ENCODE results near the gene FOXP4. TPM values are rescaled to one million over a fixed set of nuclear protein-coding genes. Genes with fewer than 3 reads are reported as not detected.

The FOXP4 gene
- polyA plus RNA-seq, 2 of the 4 experiments (the other 2 are of a cell fraction): 2.6 to 14.2 TPM

DNA sequence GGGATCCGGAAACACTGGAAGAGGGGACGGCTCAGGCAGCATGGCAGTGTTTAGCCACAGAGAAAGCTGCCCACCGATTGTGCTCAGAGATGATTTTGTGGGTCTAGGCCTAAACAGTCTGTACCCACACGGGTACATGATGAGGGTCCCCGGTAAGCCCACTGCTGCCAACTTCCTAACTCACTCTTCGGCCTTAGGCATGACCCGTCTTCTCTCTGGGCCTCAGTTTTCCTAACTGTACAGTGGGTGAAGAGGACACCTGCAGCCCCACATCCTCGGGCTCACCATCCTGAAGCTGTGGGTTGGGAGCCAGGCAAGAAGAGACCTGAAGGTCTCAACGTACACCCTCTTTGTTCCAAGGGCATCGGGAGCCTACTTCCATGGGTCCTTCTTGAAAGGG, 6.5 kb downstream of the FOXP4 start:
- peaks cover 24% of the 10 kb centered on the region for H3K4me1 ChIP-seq
- POLR2A ChIA-PET: no interaction called here
- H3K4me2 ChIP-seq: peak overlapping the region; percentile 57; the same call in 2 of the 3 replicates
- H3K9me3 ChIP-seq: no peaks in the 10 kb centered on the region
- WGBS (ENCODE audit: missing lambda C conversion rate): 90% methylated on average over 10 of the region's 10 CpGs
- no peak for FAIRE-seq
- no peak for ATAC-seq
- no peak overlapping the region for H3K4me3 ChIP-seq
- CTCF ChIA-PET: interaction anchor here (0.9 to 1.1 kb wide), 3 partner anchors 35 to 137 kb away, joined by 3 to 4 read pairs (median 3); no protein-coding TSS in a partner anchor
- H3K27ac ChIP-seq: no peak overlapping the region
- DNase-seq (ENCODE audit: low read depth in 1 of 2, low spot score in 1 of 2): no peak
- TF ChIP-seq CBX2 (IDR thresholded peaks at IDR 0.05; ENCODE audit: borderline replicate concordance, low read depth) (no peak), ESRRA (IDR thresholded peaks at IDR 0.05; ENCODE audit: borderline replicate concordance, low read length) (no peak), BHLHE40 (IDR thresholded peaks at IDR 0.05; ENCODE audit: low read depth, low read length) (no peak)

GRCh38 chr6:41553405-41553999, 7.3 kb downstream of the FOXP4 start:
- peak overlapping the region in 1 of 2 experiments; percentile 57; a peak in 4 of 6 replicates for H3K27ac ChIP-seq
- ATAC-seq (no peak), FAIRE-seq (no peak), DNase-seq (ENCODE audit: low read depth in 1 of 2, low spot score in 1 of 2) (no peak)
- TF ChIP-seq HOXB5 (CRISPR knock-in tag; IDR thresholded peaks at IDR 0.05): no peak
- no peak for TF ChIP-seq CEBPB (IDR thresholded peaks at IDR 0.05)
- TF ChIP-seq, protein P1, sequence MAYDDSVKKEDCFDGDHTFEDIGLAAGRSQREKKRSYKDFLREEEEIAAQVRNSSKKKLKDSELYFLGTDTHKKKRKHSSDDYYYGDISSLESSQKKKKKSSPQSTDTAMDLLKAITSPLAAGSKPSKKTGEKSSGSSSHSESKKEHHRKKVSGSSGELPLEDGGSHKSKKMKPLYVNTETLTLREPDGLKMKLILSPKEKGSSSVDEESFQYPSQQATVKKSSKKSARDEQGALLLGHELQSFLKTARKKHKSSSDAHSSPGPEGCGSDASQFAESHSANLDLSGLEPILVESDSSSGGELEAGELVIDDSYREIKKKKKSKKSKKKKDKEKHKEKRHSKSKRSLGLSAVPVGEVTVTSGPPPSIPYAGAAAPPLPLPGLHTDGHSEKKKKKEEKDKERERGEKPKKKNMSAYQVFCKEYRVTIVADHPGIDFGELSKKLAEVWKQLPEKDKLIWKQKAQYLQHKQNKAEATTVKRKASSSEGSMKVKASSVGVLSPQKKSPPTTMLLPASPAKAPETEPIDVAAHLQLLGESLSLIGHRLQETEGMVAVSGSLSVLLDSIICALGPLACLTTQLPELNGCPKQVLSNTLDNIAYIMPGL (CRISPR knock-in tag; IDR thresholded peaks at IDR 0.05; ENCODE audit: borderline replicate concordance): no peak
- no peak for TF ChIP-seq BHLHE40 (IDR thresholded peaks at IDR 0.05; ENCODE audit: low read depth, low read length)
- no peak for TF ChIP-seq CBX2 (IDR thresholded peaks at IDR 0.05; ENCODE audit: borderline replicate concordance, low read depth)
- TF ChIP-seq RNF2 (IDR thresholded peaks at IDR 0.05; ENCODE audit: borderline replicate concordance, low read depth): no peak
- TF ChIP-seq EHF (CRISPR knock-in tag; IDR thresholded peaks at IDR 0.05): no peak
- TF ChIP-seq, protein P2, sequence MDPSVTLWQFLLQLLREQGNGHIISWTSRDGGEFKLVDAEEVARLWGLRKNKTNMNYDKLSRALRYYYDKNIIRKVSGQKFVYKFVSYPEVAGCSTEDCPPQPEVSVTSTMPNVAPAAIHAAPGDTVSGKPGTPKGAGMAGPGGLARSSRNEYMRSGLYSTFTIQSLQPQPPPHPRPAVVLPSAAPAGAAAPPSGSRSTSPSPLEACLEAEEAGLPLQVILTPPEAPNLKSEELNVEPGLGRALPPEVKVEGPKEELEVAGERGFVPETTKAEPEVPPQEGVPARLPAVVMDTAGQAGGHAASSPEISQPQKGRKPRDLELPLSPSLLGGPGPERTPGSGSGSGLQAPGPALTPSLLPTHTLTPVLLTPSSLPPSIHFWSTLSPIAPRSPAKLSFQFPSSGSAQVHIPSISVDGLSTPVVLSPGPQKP (IDR thresholded peaks at IDR 0.05; ENCODE audit: low read depth, low read length): no peak
- no peak for TF ChIP-seq HES2 (IDR thresholded peaks at IDR 0.05)
- TF ChIP-seq TP53 (CRISPR knock-in tag; IDR thresholded peaks at IDR 0.05): no peak
- TF ChIP-seq ZNF302 (CRISPR knock-in tag; IDR thresholded peaks at IDR 0.05): no peak
- whole genome bisulfite sequencing (ENCODE audit: missing lambda C conversion rate): 0% methylated on average over 1 of the region's 1 CpG
- H3K4me1 ChIP-seq: peaks cover 20% of the 10 kb centered on the region
- POLR2A ChIA-PET: no interaction called here
- CTCF ChIA-PET: interaction anchor here (0.9 to 1.6 kb wide), 3 partner anchors 34 to 131 kb away, joined by 3 to 4 read pairs (median 3); no protein-coding TSS in a partner anchor
- no peak overlapping the region for H3K4me3 ChIP-seq
- no peaks in the 10 kb centered on the region for H3K9me3 ChIP-seq
- peak overlapping the region; percentile 57 for H3K4me2 ChIP-seq

DNA sequence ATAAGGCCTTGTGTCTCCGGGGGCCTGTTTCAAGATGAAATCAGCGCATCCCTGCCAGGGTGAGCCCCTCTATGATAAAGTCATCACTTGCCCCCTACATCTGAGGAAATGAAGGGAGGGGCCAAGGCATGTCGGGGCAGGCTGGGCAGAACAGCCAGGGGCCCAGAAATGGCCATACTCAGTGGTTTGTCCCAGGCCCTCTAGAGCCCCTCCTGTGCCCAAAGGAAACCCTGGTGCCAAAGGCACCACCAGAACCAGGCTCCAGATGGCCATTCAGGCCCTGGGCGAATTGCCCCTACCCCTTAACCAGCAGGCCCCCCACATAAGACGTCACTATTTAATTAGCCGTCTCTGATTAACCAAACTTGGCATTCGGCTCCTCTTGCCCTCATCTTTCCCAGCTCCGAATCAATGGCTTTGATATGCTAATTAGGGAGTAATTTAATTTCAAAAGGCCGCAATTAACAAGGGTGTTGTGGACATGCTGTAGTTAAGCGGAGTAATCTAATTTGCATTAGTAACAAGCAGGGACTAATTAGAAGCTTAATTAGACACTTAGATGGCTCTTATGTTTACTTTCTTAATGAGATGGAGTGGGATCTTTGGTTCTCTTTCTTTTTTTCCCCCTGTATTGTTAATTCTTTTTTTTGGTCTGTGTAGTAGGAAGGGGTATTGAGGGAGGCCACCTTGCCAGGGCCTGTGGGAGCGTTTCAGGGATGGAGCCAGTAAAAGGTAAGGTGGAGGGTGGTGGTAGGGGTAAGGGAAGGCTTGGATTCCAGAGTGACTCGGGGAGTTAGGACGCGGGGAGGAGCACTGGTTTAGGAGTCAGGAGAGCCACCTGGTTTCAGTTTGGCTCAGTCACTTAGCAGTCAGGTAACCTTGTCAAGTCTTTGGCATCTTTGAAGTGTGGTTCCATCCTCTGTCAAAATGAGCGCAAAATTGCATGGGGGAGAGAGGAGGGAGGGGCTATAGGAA, 9.4 kb downstream of the FOXP4 start:
- TF ChIP-seq NFE2L2 (conservative IDR thresholded peaks at IDR 0.05; ENCODE audit: low read length) (no peak), E2F6 (IDR thresholded peaks at IDR 0.05; ENCODE audit: borderline replicate concordance, low read depth) (no peak), RNF2 (IDR thresholded peaks at IDR 0.05; ENCODE audit: borderline replicate concordance, low read depth) (no peak), HOXB13 (CRISPR knock-in tag; IDR thresholded peaks at IDR 0.05; ENCODE audit: low read depth) (no peak), TP53 (CRISPR knock-in tag; IDR thresholded peaks at IDR 0.05) (no peak), ESRRA (IDR thresholded peaks at IDR 0.05; ENCODE audit: borderline replicate concordance, low read length) (no peak), EHMT2 (IDR thresholded peaks at IDR 0.05; ENCODE audit: low read depth) (no peak), KDM5A (IDR thresholded peaks at IDR 0.05) (no peak), CEBPB (IDR thresholded peaks at IDR 0.05) (no peak), HES2 (IDR thresholded peaks at IDR 0.05) (no peak), CBX8 (IDR thresholded peaks at IDR 0.05) (no peak), CHD4 (IDR thresholded peaks at IDR 0.05; ENCODE audit: borderline replicate concordance) (no peak), HEYL (CRISPR knock-in tag; IDR thresholded peaks at IDR 0.05) (no peak), RCOR1 (IDR thresholded peaks at IDR 0.05; ENCODE audit: low read depth, low read length) (no peak), POLR2A (IDR thresholded peaks at IDR 0.05; ENCODE audit: low read length) (no peak)
- TF ChIP-seq, protein P3, sequence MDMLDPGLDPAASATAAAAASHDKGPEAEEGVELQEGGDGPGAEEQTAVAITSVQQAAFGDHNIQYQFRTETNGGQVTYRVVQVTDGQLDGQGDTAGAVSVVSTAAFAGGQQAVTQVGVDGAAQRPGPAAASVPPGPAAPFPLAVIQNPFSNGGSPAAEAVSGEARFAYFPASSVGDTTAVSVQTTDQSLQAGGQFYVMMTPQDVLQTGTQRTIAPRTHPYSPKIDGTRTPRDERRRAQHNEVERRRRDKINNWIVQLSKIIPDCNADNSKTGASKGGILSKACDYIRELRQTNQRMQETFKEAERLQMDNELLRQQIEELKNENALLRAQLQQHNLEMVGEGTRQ (IDR thresholded peaks at IDR 0.05): no peak
- TF ChIP-seq, protein P4, sequence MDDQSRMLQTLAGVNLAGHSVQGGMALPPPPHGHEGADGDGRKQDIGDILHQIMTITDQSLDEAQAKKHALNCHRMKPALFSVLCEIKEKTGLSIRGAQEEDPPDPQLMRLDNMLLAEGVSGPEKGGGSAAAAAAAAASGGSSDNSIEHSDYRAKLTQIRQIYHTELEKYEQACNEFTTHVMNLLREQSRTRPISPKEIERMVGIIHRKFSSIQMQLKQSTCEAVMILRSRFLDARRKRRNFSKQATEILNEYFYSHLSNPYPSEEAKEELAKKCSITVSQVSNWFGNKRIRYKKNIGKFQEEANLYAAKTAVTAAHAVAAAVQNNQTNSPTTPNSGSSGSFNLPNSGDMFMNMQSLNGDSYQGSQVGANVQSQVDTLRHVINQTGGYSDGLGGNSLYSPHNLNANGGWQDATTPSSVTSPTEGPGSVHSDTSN (IDR thresholded peaks at IDR 0.05): no peak
- no peak for ATAC-seq
- H3K27ac ChIP-seq: no peak overlapping the region
- peaks cover 19% of the 10 kb centered on the region for H3K4me1 ChIP-seq
- H3K4me3 ChIP-seq: no peak overlapping the region
- POLR2A ChIA-PET: no interaction called here
- WGBS (ENCODE audit: missing lambda C conversion rate): 91% methylated on average over 15 of the region's 15 CpGs
- H3K9me3 ChIP-seq: no peaks in the 10 kb centered on the region
- no peak for FAIRE-seq
- DNase-seq (ENCODE audit: low read depth in 1 of 2, low spot score in 1 of 2): no peak
- CTCF ChIA-PET: interaction anchor here (0.6 to 2.2 kb wide), 3 partner anchors 133 to 594 kb away, joined by 3 to 9 read pairs (median 4); no protein-coding TSS in a partner anchor
- H3K4me2 ChIP-seq: no peak overlapping the region

Data from A549 (cell line).